Measurements from ENCODE around the gene DISP2. TPM values are rescaled to one million over a fixed set of nuclear protein-coding genes. Genes with fewer than 3 reads are reported as not detected.

DISP2 gene
- under 0.01 and 2.2 TPM in 2 replicates for total RNA-seq

GRCh38 chr15:40357723-40358470, at the start of gene DISP2:
DISP2 (plus strand) TSS chr15:40358219; CDS start chr15:40358322, 103 bp downstream.

GRCh38 chr15:40323239-40323952, 34.6 kb upstream of the DISP2 start, which contains the start of gene INAFM2:
INAFM2 (plus strand) TSS chr15:40323692; CDS start chr15:40324056, 364 bp downstream.

GRCh38 chr15:40340740-40341400, 17.1 kb upstream of the DISP2 start, which contains the start of gene CCDC9B:
CCDC9B (minus strand) TSS chr15:40340939; CDS start chr15:40340819, 120 bp downstream.

GRCh38 chr15:40382580-40383456, 24.8 kb downstream of the DISP2 start, which contains the start of gene KNSTRN:
KNSTRN (plus strand) TSS chr15:40382721; CDS start chr15:40382836, 115 bp downstream.

GRCh38 chr15:40405501-40406381, 47.7 kb downstream of the DISP2 start, which contains the start of gene IVD:
IVD (plus strand) TSS chr15:40405795; CDS start chr15:40405828, 33 bp downstream.

Other genes with a start within 250 kb of the DISP2 start
- gene BMF, start 249.3 kb upstream of the DISP2 start, total RNA-seq = 4.8 and 6.4 TPM in 2 replicates
- 1.8 and 33.3 TPM in 2 replicates for gene BUB1B, start 197.2 kb upstream of the DISP2 start, total RNA-seq
- under 0.01 and 0.29 TPM in 2 replicates for gene PAK6, start 119.2 kb upstream of the DISP2 start, total RNA-seq
- gene ANKRD63, start 75.2 kb upstream of the DISP2 start, total RNA-seq = not detected in 2 replicates
- gene PLCB2, start 50.3 kb upstream of the DISP2 start, total RNA-seq = 0.17 and 0.29 TPM in 2 replicates
- 5.4 and 15.7 TPM in 2 replicates for gene INAFM2, start 34.5 kb upstream of the DISP2 start, total RNA-seq
- 21.2 and 39.2 TPM in 2 replicates for gene CCDC9B, start 17.3 kb upstream of the DISP2 start, total RNA-seq
- not detected in 2 replicates for gene PHGR1, start 7.2 kb upstream of the DISP2 start, total RNA-seq
- 12.9 and 81.2 TPM in 2 replicates for gene KNSTRN, start 24.5 kb downstream of the DISP2 start, total RNA-seq
- 48.1 and 79.6 TPM in 2 replicates for gene IVD, start 47.6 kb downstream of the DISP2 start, total RNA-seq
- 7.3 and 9.6 TPM in 2 replicates for gene BAHD1, start 82.7 kb downstream of the DISP2 start, total RNA-seq
- gene CHST14, start 112.8 kb downstream of the DISP2 start, total RNA-seq = 15.9 and 18.2 TPM in 2 replicates
- 23.7 and 50.4 TPM in 2 replicates for gene CCDC32, start 206.8 kb downstream of the DISP2 start, total RNA-seq
- gene RPUSD2, start 211.1 kb downstream of the DISP2 start, total RNA-seq = 12.6 and 13.2 TPM in 2 replicates
- 1.2 and 28.2 TPM in 2 replicates for gene KNL1, start 236.0 kb downstream of the DISP2 start, total RNA-seq